HL-60/S4 (cell line): ENCODE data around the gene SERINC3.
"Not testable (repeated sequence)": the region's sequence is repeated elsewhere in the genome, so short reads cannot be mapped to it uniquely, and the experiment has no call there.

Source experiments
- in situ Hi-C: fragments of 300-500 bp; cut with MboI; formaldehyde crosslinking; loops from 2 replicates; pipeline ENCODE4 v1.14.3; 2022; ENCODE audit warnings: low sequenced_read_pairs

The SERINC3 gene

DNA sequence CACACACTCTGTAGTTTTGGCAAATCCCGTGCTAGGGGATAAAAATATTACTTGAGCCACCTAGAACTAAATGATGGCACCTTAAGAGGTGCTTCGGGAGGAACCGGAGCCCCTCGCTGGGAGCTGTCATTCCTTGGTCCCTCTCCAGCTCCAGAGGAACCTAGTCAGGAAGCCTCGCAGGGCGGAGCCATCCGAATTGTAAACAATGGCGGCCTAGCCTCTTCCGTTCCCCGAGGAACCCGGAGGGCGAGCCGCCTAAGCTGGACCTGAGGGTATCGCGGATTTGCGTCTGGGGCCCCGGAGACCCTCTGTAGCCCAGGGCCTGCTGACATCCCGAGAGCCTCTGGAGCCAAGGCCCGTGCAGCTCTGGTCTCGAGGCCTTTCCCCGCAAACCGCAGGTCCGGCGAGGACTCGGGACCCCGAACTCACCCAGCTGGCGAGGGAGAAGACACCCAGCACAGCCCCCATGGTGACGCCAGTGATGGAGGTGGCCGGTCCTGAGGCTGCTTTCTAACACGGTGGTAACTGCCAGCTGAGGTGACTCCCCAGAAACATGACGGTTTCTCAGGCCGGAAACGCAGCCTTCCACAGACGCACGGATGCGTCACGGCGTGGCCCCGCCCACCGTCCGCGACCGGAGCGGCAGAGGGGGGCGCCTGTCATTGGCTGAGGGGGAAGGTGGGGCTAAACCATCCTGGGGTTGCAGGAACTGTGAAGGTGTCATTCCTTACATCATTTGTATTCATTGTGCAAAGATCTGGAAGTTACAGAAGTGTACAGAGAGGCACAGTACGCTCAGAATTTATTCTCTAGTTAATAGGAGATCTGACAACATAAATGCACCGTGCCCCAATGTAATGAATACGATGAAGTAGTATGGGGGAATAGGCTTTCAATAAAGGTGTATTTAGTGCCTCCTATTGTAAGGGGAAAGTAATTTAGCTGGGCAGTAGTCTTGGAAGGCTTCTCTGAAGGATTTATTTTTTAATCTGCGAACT lies at the start of gene SERINC3:
TSS of gene SERINC3 (minus strand) at position 587 of the 998 bp plus-strand sequence. CDS start at position 468, 119 bp downstream.
- in situ Hi-C loops = no loop called here

DNA sequence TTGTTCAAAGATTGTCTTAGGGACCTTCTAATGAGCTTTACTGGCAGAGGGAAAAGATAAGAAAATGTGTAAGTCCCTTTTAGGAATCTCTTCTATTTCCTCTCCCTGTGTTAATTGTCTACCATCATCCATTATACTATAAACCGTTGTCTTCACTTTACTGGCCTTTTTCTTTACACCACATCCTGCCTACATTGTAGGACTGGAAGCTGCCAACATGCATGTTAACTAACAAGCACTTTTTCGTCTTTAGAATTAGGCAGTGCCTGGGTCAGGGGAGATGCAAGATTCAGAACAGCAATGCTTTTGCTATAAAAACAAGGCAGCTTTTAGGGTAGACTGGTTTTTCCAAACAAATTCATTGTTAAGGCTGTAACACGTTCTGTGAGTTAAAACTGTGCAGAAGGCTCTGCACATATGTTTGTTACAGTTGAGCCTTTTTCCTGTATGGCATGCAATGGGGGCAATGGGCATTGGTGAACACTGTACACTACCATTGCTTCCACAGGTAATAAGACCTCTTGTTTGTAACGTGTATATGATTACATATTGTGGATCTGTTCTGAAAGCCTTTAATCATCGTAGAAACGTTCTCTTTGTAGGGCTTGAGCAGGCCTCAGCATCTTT lies 49.6 kb upstream of the SERINC3 start:
- in situ Hi-C loops = no loop called here

DNA sequence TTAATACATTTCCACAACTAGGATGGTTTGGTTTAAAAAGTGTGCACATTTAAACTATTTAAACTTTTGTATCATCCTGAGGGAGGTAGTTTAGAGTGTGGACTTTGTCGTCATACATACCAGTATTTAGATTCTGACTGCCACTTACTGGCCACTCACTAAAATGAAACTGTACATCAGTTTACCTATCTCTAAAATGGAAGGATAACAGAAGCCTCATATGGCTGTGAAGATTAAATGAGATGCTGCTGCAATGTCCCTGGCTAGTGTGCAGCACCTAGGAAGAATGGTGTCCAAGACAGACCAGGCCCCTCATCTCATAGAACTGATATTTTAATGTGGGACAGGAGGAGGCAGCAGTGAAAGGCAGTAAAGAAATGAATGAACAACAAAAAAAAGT lies 48.5 kb upstream of the SERINC3 start:
- in situ Hi-C loops = no loop called here

DNA sequence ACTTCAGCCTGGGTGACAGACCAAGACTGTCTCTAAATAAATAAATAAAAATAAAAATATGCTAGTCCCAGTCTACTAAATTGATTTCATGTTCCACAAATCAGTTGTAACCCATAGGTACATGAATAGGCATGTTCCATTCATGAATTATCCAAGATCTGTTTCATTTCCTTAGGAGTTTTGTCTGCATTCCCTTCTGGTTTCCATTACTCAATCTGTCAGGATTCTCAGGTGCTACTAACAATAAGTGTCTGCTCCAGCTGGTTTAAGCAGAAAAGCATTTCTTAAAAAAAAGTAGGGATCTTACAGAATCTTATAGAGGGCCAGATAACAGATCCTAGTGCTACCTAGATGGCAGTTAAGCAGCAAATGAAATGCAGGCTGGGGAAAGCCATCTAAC lies 44.9 kb upstream of the SERINC3 start:
- in situ Hi-C loops = no loop called here

DNA sequence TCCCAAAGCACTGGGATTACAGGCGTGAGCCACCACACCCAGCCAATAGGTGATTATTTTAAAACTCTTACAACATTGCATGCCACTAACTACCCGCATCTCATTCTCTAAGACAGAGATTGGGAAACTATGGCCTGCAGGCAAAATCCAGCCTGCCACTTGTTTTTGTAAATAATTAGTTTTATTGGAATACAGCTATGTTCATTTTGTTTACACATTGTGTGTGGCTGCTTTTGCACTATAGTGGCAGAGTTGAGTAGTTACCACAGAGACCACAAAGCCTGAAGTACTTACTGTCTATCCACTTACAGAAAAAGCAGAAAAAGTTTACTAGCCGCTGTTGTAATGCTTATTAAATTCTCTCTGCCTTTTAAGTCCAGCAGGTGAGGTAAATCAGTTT lies 44.1 kb upstream of the SERINC3 start:
- in situ Hi-C loops = no loop called here

DNA sequence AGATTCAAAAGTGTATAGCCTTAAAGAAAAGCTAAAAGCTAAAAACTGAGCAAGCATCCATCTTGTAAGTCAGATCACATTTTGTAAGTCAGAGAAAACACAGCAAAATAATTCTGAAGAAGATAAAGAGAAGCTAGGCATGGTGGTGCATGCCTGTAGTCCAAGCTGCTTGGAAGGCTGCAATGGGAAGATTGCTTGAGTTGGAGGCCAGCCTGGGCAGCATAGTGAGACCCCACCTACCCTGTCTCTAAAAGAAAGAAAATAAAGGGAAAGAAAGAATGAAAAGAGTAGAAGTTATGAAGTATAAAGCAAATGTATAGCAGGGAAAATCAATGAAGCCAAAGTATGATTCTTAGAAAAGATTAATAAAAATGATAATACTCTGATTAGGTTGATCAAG lies 40.0 kb upstream of the SERINC3 start:
- in situ Hi-C loops = no loop called here

DNA sequence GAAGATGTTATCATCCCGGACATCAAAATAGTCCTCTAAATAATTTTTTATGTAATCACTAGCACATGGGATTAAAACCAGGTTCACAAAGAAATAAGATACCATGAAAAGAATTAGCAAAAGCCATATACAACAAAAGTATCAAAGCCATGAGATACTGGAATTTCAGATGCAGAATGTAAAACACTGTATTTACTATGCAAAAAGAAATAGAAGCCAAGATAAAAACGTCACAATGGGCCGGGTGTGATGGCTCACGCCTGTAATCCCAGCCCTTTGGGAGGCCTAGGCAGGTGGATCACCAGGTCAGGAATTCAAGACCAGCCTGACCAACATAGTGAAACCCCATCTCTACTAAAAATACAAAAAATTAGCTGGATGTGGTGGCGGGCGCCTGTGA lies 38.9 kb upstream of the SERINC3 start:
- in situ Hi-C loops = not testable (repeated sequence)

DNA sequence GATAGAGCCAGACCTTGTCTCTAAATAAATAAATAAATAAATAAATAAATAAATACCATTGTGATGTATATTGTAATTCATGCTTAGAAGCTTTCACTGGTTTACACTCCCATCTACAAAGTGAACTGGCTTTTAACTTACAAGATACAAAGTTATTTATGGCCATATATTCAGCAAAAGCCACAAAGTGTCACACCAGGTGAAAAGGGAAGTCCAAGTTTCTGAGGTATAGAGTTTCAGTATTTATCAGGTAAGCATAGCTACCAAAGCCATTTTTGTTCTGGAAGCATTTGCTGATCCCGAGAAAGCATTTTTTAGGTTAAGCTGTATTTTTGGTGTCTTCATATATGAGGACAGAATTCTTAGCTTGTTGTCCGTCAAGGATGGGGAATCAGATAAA lies 38.4 kb upstream of the SERINC3 start:
- in situ Hi-C loops = no loop called here

DNA sequence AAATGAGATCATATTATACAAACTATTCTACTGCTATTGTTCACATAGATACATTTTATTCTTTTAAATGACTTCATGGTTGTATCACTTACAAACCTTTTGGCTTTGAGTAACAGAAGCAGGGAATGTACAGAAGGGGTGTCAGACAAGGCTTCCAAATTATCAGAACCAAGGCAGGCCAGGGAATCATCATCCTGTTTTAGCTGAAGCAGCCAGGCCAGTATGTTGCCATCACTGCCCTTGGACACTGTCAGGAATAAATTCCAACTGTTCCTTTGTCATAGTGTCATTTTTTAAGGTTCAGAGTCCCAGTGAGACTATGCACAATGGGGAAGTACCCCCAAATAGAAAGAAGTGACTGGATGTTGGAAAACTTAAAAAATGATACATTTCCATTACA lies 37.4 kb upstream of the SERINC3 start:
- in situ Hi-C loops = no loop called here

DNA sequence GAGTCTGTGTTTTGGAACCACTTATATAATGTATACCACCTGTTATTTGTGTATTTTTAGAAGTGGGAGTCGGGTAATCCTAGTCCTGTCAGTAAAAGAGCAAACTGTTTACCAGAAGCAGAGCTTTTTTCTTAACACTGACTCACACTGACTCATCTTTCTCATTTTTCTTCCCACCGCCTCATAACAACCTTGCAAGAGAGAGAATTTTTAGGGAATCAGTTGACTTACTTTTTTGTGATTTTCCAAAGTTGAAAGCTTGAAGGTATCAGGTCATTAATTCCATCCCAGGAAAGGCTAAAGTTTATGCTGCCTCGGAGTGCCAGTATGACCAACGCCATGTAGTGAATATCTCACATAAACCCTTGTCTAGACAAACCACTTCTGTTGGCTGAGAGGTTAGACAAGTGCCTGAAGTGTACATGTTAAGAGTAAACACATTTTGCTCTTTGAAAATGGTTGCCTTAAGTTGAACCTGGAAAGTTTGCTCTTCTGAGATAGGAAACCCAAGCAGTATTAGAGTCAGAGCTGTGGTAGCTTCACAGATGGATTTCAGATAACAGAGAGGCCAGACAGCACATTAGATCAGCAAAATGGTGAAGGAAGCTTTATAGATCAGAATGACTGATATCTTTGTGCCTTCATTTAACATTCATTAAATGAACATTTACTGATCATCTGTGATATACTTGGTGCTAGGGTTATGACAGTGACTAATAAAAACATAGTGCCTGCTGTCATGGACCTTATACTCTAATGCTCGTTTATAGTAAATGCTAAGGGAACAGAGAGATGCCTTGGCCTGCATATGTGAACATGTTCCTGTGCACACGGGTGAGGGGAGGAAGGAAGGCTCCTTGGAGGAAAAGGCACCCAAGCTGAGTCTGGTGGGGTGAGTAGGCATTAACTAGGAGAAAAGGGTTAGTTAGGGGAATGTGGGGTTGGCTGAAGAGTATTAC lies 31.4 kb upstream of the SERINC3 start:
- in situ Hi-C loops = no loop called here

DNA sequence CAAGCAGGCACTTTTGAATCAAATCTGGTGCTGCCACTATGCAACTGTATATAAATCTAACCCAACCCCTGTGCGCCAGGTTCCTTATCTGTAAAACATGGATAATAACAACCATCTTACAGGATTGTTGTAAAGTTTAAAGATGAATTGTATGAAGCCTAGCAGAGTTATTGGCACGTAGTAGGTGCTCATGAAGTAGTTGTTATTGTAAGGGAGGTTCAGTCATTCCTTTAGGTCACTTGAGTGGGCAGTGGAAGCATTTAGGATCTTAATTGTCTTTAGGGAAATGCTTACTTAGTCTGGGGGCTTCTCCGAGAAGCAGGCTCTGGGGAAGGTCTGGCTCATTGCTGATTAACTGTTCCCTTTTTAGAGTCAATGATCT lies 30.7 kb upstream of the SERINC3 start:
- in situ Hi-C loops = no loop called here

DNA sequence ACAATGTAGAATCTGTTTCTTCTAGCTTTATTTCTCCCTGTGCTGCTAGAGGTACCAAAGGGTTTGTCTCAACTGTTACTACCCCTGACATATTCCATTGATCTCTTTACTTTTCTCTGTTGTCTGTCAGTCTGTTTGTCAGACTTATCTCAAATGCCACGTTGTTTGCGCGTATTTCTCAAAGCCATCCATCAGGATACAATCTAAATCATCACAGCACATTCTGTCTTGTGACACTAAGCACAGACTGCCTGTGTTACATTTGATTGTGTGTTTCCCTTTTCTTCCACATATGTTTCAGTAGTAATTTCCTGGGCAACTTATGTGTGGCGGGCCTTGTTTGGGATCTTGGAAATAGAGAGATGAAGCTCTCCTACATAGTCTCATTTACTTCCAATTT lies 30.2 kb upstream of the SERINC3 start:
- in situ Hi-C loops = no loop called here

DNA sequence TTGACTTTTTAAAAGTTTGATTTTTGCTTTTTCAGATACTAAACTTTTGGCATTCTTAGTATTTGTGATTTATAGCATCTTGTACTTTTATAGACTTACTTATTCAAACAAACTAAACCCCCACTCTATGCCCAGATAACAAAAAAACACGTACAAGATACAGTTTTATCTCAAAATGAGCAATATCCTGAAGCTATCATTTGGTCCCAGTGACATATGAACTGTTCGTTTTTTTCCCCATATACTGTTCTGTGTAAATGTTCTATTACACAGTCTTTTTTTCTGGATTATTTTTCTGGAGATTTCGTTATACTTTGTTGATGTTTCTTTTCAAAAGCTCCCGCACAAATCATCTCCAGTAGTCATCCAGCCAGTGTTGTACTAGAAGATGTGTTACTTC lies 27.3 kb upstream of the SERINC3 start:
- in situ Hi-C loops = no loop called here

DNA sequence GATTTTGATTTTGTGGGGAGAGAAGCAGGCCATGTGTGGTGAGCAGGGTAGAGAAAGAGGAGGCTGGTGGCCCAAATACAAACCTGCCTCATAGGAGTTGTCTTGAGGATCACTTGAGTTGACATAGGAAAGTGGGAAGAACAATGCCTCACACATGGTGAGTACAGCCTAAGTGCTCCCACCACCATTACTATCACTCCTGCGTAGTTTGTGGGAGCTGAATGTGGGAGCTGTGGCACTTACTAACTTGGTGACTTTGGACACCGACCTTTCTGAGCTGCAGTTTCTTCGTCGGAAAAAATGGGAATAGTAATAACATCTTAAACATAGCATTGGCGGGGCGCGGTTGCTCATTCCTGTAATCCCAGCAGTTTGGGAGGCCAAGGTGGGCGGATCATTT lies 25.5 kb upstream of the SERINC3 start:
- in situ Hi-C loops = no loop called here

DNA sequence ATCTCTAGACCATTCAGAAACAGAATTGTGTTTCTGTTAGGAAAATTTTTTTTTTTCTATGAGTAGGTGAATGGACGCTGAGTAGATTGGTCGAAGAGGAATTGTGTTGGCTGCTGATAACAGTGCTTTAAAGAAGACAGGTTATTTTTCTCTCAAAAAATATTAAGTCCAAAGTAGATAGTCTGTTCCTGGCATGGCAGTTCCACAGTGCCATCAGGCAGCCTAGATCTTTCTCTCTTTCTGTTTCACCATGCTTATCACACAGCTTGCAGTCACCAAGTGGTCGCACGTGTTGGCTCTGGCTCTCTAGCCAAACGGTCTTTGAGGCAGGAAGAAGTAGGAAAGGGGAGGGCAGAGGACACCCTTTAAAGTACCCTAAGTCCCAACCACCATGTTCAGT lies 22.4 kb upstream of the SERINC3 start:
- in situ Hi-C loops = no loop called here

DNA sequence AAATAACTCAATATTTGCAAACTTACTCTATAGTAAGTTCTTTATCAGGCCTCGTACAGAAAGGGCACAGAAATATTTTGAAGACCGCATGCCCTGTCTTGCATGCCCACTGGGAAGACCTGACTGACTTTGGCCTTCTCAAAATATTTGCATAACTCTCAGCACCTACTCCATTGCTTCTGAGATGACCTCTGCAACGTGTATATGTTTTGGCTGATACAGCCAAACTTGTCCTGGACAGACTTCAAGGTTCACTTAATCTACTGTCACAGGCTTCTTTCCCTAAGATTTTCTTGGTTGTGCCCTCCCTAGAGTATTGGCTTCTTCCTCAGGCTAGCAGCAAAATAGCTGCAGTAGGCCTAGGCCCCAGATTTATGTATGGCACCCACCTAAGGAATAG lies 21.5 kb upstream of the SERINC3 start:
- in situ Hi-C loops = no loop called here

DNA sequence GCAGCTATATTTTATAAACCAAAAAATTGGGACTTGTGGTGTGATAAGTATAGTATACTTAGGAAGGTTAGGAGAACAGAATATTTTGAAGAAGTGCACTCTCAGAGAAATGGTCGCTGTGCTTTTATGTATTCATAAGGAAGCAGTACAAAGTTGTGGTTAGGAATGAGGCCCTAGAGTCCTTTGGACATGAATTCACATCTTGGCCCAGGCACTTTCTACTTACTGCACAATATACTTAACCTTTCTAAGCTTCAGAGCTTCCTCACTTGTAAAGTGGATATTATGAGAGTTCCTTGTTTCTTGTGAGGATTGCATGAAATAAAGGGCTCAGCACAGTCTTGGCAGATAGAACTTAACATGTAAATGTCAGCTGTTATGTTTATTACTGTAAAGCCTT lies 21.0 kb upstream of the SERINC3 start:
- in situ Hi-C loops = no loop called here

DNA sequence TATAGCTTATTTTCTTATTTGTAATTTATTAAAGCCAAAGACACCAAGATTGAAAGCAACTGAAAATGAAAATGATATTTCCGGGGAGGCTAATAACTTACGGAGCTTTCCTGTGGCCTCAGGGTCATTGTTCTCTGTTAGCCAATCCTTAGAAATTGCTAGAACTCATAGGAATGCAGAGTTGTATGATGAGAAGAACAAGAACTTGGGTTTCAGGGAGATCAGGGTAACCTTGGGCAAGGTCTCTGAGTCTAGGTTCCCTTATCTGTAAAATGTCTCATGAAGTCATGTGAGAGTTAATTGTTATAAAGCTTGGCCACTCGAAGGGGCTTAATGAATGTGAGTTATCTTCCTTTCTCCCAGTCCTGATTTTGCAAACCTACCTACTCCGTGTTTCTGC lies 20.1 kb upstream of the SERINC3 start:
- in situ Hi-C loops = no loop called here

DNA sequence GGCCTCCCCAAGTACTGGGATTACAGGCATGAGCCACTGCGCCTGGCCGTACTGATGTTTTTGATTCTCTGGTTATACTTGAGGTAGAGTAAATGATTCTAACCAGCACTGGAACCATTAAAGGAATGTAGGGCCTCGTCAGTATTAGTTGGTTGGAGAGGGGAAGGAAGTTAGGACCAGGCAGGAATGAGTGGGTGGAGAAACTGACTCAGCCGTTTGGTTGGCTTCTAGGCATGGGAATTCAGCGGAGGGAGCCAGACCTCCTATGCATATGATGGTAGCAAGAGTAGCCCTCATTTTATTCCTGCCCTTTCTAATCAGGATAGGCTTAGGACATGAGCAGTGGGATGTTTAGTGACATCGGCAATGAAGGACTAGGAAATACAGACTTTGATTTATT lies 19.0 kb upstream of the SERINC3 start:
- in situ Hi-C loops = no loop called here

DNA sequence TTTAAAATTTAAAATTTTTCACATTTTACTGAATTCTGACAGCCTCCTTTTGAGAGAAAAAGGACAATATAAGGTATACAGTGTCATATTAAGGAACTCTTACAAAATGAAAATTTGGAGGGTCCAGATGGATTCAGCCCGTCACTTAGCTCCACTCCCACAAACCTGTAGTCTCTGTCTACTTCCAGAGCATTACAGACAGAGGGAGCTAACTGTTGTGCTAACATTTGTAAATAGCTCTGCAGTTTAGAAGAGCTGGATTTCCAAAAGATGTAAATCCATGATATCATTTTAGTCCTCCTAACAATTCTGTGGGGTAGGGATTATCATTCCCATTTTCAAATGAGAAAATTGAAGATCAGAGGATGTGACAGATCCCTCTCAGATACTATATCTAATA lies 16.1 kb upstream of the SERINC3 start:
- in situ Hi-C loops = no loop called here

DNA sequence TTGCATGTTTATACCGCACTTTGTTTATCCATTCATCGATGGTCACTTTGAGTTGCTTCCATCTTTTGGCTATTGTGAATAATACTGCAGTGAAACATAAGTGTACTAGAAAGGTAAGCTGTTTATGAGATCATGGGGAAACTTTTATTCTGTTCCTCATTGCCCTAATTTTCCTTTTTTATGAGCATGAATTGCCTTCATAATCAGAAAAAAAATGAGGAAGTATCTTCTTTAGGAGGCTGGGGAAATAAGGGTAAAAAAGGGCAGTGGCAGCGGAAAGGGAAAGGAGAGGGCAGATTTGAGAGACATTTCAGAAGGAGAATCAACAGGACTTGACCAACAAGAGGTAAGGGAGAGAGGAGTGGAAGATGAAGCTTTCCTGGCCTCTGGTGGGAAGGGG lies 14.3 kb upstream of the SERINC3 start:
- in situ Hi-C loops = no loop called here
